HL-60 (cell line): Measurements from ENCODE around the gene PPP1R12B.

Experiments
- GABPA ChIP-seq: IDR thresholded peaks from 2 replicates; pipeline ENCODE4 v1.6.1; 2012; ENCODE audit warnings: low read depth
- POLR2AphosphoS5 ChIP-seq: IDR thresholded peaks from 2 replicates; pipeline ENCODE4 v1.6.1; 2012; ENCODE audit warnings: low read depth
- TF ChIP-seq, protein P1 (sequence below): IDR thresholded peaks from one replicate; pipeline ENCODE4 v1.5.1; 2011; ENCODE audit warnings: low read length, control low read depth, inconsistent platforms; ENCODE audit not compliant: insufficient read depth
- TF ChIP-seq, protein P2 (sequence below): IDR thresholded peaks from 2 replicates; pipeline ENCODE4 v1.6.1; 2012; ENCODE audit warnings: low read depth; ENCODE audit not compliant: insufficient replicate concordance

DNA sequence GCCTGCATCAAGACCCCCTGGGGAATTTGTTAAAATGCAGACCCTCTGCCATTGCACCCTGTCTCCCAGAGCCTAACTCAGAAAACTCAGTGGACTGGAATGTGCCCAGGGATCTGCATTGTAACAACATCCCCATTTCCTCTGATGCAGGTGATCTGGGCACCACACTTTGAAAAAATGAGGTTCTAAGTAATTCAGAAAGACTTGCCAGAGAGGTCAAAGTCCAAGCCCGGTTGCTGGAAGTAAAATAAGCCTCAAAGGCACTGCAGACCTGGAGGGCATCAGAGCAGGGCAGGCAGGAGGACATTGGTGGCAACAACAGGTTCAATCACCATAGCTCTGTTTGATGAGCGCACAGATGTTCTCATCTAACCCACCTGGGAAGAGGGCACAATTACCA, 271.0 kb downstream of the PPP1R12B start:
- TF ChIP-seq, protein P1, sequence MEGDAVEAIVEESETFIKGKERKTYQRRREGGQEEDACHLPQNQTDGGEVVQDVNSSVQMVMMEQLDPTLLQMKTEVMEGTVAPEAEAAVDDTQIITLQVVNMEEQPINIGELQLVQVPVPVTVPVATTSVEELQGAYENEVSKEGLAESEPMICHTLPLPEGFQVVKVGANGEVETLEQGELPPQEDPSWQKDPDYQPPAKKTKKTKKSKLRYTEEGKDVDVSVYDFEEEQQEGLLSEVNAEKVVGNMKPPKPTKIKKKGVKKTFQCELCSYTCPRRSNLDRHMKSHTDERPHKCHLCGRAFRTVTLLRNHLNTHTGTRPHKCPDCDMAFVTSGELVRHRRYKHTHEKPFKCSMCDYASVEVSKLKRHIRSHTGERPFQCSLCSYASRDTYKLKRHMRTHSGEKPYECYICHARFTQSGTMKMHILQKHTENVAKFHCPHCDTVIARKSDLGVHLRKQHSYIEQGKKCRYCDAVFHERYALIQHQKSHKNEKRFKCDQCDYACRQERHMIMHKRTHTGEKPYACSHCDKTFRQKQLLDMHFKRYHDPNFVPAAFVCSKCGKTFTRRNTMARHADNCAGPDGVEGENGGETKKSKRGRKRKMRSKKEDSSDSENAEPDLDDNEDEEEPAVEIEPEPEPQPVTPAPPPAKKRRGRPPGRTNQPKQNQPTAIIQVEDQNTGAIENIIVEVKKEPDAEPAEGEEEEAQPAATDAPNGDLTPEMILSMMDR = no peak
- TF ChIP-seq POLR2AphosphoS5 = no peak
- TF ChIP-seq, protein P2, sequence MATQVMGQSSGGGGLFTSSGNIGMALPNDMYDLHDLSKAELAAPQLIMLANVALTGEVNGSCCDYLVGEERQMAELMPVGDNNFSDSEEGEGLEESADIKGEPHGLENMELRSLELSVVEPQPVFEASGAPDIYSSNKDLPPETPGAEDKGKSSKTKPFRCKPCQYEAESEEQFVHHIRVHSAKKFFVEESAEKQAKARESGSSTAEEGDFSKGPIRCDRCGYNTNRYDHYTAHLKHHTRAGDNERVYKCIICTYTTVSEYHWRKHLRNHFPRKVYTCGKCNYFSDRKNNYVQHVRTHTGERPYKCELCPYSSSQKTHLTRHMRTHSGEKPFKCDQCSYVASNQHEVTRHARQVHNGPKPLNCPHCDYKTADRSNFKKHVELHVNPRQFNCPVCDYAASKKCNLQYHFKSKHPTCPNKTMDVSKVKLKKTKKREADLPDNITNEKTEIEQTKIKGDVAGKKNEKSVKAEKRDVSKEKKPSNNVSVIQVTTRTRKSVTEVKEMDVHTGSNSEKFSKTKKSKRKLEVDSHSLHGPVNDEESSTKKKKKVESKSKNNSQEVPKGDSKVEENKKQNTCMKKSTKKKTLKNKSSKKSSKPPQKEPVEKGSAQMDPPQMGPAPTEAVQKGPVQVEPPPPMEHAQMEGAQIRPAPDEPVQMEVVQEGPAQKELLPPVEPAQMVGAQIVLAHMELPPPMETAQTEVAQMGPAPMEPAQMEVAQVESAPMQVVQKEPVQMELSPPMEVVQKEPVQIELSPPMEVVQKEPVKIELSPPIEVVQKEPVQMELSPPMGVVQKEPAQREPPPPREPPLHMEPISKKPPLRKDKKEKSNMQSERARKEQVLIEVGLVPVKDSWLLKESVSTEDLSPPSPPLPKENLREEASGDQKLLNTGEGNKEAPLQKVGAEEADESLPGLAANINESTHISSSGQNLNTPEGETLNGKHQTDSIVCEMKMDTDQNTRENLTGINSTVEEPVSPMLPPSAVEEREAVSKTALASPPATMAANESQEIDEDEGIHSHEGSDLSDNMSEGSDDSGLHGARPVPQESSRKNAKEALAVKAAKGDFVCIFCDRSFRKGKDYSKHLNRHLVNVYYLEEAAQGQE = no peak
- TF ChIP-seq GABPA = no peak
